Body of pancreas (tissue), 4 donors: ENCODE results near the gene C1QTNF6. TPM values are rescaled to one million over a fixed set of nuclear protein-coding genes. Genes with fewer than 3 reads are reported as not detected.
A peak's percentile ranks its signal among the peaks of the same experiment; 100 is the strongest.

Source experiments
- ATAC-seq: fragments of 150-250 bp; one replicate; pipeline ENCODE4 v1.9.1; 2016
- DNase-seq, 4 donors: peaks; one replicate each; pipeline ENCODE4 v3.0.0-alpha.2; 2019
- H3K27ac ChIP-seq, 4 donors: fragments of 200-600 bp; sonication (generic); 1 replicate in 3 of 4; 2 replicates in 1 of 4; pipeline versions ENCODE4 v1.5.1 to v1.6.1; 2016 to 2019; ENCODE audit warnings: mild to moderate bottlenecking in 1 of 4, mixed read lengths in 1 of 4, moderate library complexity in 1 of 4
- H3K27me3 ChIP-seq, 2 donors: fragments of 200-600 bp; sonication (generic); one replicate each; pipeline ENCODE4 v1.6.0; 2016; ENCODE audit warnings: mild to moderate bottlenecking in 1 of 2
- H3K36me3 ChIP-seq, 2 donors: fragments of 200-600 bp; sonication (generic); replicated peaks in 1 of 2; 2 replicates each; pipeline ENCODE4 v1.5.1; 2016; ENCODE audit warnings: low read depth in 2 of 2; ENCODE audit not compliant: insufficient read depth in 1 of 2
- H3K4me1 ChIP-seq: fragments of 200-600 bp; sonication (generic); one replicate; pipeline ENCODE4 v1.6.0; 2016
- H3K4me3 ChIP-seq, 2 donors: fragments of 200-600 bp; sonication (generic); 1 replicate in 1 of 2; 2 replicates in 1 of 2; pipeline ENCODE4 v1.5.1; 2016 to 2019
- H3K9me3 ChIP-seq, 3 donors: fragments of 200-600 bp; sonication (generic); 1 replicate in 2 of 3; 2 replicates in 1 of 3; pipeline ENCODE4 v1.5.1; 2016
- CTCF ChIP-seq, 7 experiments: fragments of 450-650 bp in 4 of 7; fragments of 200-600 bp in 3 of 7; sonication (generic) in 3 of 7; IDR thresholded peaks; one replicate each; pipeline ENCODE4 v1.5.1; 2016 to 2019; ENCODE audit warnings: antibody characterized with exemption in 7 of 7
- POLR2A ChIP-seq, 3 donors: fragments of 450-650 bp; IDR thresholded peaks; one replicate each; pipeline ENCODE4 v1.6.1; 2016; ENCODE audit warnings: antibody characterized with exemption in 3 of 3, mild to moderate bottlenecking in 2 of 3
- WGBS, 2 donors: methylation state at CpG; one replicate each; pipeline ENCODE4 v1.1.5; 2017; 5-methylcytosine and 5-hydroxymethylcytosine counted together
- intact Hi-C: fragments of 100-400 bp; cut with DNase I; formaldehyde crosslinking; loops from one replicate; pipeline ENCODE4 v1.15.1; 2023
- total RNA-seq, 2 donors: library from RNA; depleted of rRNA; stranded (reverse); fragments of >200 nt; gene quantifications; one replicate each; pipeline ENCODE4 v1.1.0, GENCODE V29; 2016

Gene C1QTNF6
- total RNA-seq, 2 donors from 2014 or later: 2.0 to 4.7 TPM

DNA sequence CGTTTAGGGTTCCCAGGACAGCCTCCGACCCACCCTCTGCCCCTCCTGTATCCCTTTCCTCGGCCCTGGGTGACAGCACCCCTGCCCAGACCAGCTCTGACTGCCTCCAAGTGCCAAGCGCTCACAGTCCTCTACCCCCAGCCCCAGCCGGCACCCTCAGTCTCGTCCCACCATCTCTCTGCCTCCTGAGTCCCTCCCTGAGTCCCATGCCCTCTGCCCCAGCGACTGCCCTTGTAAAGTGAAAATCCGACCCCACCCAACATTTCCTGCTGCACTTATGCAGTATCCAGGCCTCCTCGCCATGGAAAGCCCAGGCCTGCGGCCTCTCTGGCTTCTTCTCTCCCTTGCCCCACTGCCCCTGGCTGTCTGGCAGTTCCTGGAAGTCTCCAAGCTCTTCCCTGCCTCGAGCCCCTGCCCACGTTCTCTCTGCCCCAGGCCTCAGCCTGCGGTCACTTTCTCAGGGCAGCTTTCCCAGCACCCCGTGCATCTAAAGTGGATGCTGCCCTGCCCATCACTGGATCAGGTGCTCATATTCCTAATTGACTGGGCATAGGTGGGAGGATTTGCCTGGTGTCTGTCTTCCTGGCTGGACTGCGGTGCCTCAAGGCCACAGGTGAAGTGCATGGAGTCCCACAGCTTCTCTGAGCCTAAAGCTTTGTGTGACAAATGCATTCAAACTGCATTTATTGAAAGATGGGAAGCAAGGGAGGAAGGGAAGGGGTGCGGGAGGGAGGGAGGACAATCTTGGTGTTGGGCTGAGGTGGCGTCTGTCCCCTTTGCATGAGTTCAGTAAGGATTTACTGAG lies 20.7 kb downstream of the C1QTNF6 start:
- H3K4me3 ChIP-seq: no peak overlapping the region
- ATAC-seq: no peak
- peak in 2 of 4 donors; percentile 2 to 3 for DNase-seq
- no peak overlapping the region for H3K27ac ChIP-seq
- H3K36me3 ChIP-seq: no peaks in the 10 kb centered on the region
- H3K27me3 ChIP-seq: no peaks in the 10 kb centered on the region
- intact Hi-C loops: no loop called here
- peaks cover 3% of the 10 kb centered on the region for H3K4me1 ChIP-seq
- no peaks in the 10 kb centered on the region for H3K9me3 ChIP-seq
- WGBS, 2 donors: 63 to 65% methylated on average over 17 of the region's 17 CpGs
- TF ChIP-seq POLR2A (IDR thresholded peaks at IDR 0.05): no peak
- no peak for TF ChIP-seq CTCF (IDR thresholded peaks at IDR 0.05)

- no peak overlapping the region for H3K27ac ChIP-seq
- no peaks in the 10 kb centered on the region for H3K27me3 ChIP-seq
- intact Hi-C loops: no loop called here
- DNase-seq (peak; percentile 83 to 86 (median 84)), ATAC-seq (peak; percentile 90)
- 7 to 9% methylated on average over 9 to 13 of the region's 13 CpGs for WGBS, 2 donors
- H3K4me1 ChIP-seq: peaks cover 3% of the 10 kb centered on the region
- TF ChIP-seq CTCF (IDR thresholded peaks at IDR 0.05) (peak; percentile 83 to 93 (median 92)), POLR2A (IDR thresholded peaks at IDR 0.05) (no peak)
- H3K36me3 ChIP-seq: no peaks in the 10 kb centered on the region
- no peak overlapping the region for H3K4me3 ChIP-seq
- H3K9me3 ChIP-seq: peaks cover 0 to under 1% (median 0%) of the 10 kb centered on the region in 3 donors
These were observed 21.4 kb downstream of the C1QTNF6 start for GRCh38 chr22:37166675-37167066.

DNA sequence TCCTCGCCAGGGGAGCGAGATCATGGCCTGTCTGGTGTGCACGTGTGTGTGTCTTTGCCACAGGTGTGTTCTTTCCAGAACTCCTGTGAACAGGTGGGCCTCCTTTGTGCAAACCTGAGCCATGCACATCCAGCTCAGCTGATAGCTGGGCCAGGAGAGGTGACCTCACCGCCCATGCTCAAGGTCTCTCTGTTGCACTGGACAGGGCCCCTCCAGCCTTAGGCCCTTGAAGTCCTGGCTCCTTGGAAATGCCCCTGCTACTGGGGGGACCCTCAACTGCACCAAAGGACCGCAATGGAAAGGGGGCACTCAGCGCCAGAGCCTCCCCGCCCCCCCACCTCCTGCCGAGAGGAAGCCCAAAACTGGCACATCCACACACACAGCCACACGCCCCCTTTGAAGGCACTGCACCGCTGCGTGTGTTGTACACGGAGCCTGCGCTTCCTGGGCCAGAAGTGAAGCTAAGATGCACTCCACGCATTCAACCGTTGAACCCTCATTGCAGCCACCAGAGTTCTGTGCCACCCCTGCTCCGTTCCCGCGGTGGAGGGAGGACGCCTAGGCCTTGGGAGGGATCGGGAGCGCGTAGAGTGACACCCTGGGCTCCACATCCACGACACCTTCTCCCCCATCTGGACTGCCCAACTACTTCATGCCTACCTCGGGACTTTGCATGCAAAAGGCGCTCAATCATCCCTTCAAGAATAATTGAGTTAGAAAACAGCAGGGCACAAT lies 21.9 kb downstream of the C1QTNF6 start:
- H3K36me3 ChIP-seq: no peaks in the 10 kb centered on the region
- TF ChIP-seq POLR2A (IDR thresholded peaks at IDR 0.05) (no peak), CTCF (IDR thresholded peaks at IDR 0.05) (no peak)
- intact Hi-C loops: no loop called here
- ATAC-seq: no peak
- H3K27me3 ChIP-seq: no peaks in the 10 kb centered on the region
- DNase-seq: peak in 1 of 4 donors; percentile 56
- H3K4me1 ChIP-seq: peaks cover 3% of the 10 kb centered on the region
- WGBS, 2 donors: 44% methylated on average over 20 to 25 of the region's 25 CpGs
- H3K27ac ChIP-seq: no peak overlapping the region
- peaks cover 0 to 6% (median 0%) of the 10 kb centered on the region in 3 donors for H3K9me3 ChIP-seq
- no peak overlapping the region for H3K4me3 ChIP-seq

DNA sequence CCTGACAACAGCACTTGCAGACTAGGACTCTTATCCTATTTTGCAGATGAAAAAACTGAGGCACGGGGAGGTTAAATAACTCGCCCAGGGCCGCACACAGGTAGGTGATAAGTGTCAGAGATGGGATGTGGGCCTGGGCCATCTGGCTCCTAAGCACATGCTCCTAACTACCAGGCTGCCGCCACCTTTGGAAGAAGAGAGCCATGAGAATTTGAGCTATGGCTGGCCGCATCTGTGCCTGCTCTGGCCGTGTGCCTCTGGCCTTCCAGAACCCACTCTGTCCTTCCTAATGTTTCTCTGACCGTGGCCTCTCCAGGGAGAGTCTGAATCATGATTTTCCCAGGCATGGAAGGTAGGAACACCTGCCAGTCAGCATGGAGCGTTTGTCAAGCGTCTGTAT lies 23.0 kb downstream of the C1QTNF6 start:
- no peaks in the 10 kb centered on the region for H3K36me3 ChIP-seq
- H3K9me3 ChIP-seq: peaks cover 0 to 7% (median 0%) of the 10 kb centered on the region in 3 donors
- H3K4me1 ChIP-seq: peaks cover 3% of the 10 kb centered on the region
- H3K4me3 ChIP-seq: no peak overlapping the region
- intact Hi-C loops: no loop called here
- TF ChIP-seq CTCF (IDR thresholded peaks at IDR 0.05) (no peak), POLR2A (IDR thresholded peaks at IDR 0.05) (no peak)
- no peaks in the 10 kb centered on the region for H3K27me3 ChIP-seq
- ATAC-seq (no peak), DNase-seq (no peak)
- 59 to 66% methylated on average over 7 to 9 of the region's 9 CpGs for WGBS, 2 donors
- H3K27ac ChIP-seq: no peak overlapping the region
